Stomach (tissue), 9 donors: ENCODE measurements around the gene SNAP47. TPM values are rescaled to one million over a fixed set of nuclear protein-coding genes. Genes with fewer than 3 reads are reported as not detected.

Source experiments
- DNase-seq, 2 donors: peaks; one replicate each; pipeline versions ENCODE4 v3.0.0 to v3.0.0-alpha.2; 2013 to 2019
- H3K27ac ChIP-seq, 5 donors: fragments of 200-600 bp in 4 of 5; sonication (generic) in 4 of 5; one replicate each; pipeline ENCODE4 v1.5.1; 2013 to 2019; ENCODE audit warnings: mild to moderate bottlenecking in 1 of 5, moderate library complexity in 1 of 5
- H3K27me3 ChIP-seq, 3 donors: fragments of 200-600 bp; sonication (generic); one replicate each; pipeline ENCODE4 v1.5.1; 2017 to 2019; ENCODE audit warnings: mixed run types in 1 of 3
- H3K36me3 ChIP-seq, 4 donors: fragments of 200-600 bp; sonication (generic); 1 replicate in 3 of 4; 2 replicates in 1 of 4; pipeline ENCODE4 v1.5.1; 2016 to 2019
- H3K4me1 ChIP-seq, 4 donors: fragments of 200-600 bp; sonication (generic); one replicate each; pipeline ENCODE4 v1.5.1; 2016 to 2019
- H3K4me3 ChIP-seq, 4 donors: fragments of 200-600 bp; sonication (generic) in 3 of 4; one replicate each; pipeline ENCODE4 v1.5.1; 2016 to 2019; ENCODE audit warnings: mild to moderate bottlenecking in 1 of 4
- H3K9me3 ChIP-seq, 4 donors: fragments of 200-600 bp; sonication (generic); one replicate each; pipeline ENCODE4 v1.5.1; 2016 to 2019
- EP300 ChIP-seq: sonication (generic); formaldehyde crosslinking; IDR thresholded peaks from one replicate; pipeline ENCODE4 v1.6.1; 2017; ENCODE audit warnings: antibody characterized with exemption
- POLR2A ChIP-seq, 4 donors: fragments of 450-650 bp; IDR thresholded peaks; one replicate each; pipeline ENCODE4 v1.6.1; 2016; ENCODE audit warnings: antibody characterized with exemption in 4 of 4, control low read depth in 2 of 4, mild to moderate bottlenecking in 1 of 4, moderate library complexity in 1 of 4
- POLR2AphosphoS5 ChIP-seq, 3 donors: sonication (generic); formaldehyde crosslinking; IDR thresholded peaks; one replicate each; pipeline ENCODE4 v1.6.1; 2016; ENCODE audit warnings: antibody characterized with exemption in 3 of 3
- WGBS, 5 donors: extraction: QIAGEN DNeasy Blood & Tissue Kit in 3 of 5; methylation state at CpG; one replicate each; pipeline versions ENCODE4 v1.1.5 to v1.1.7; 2013 to 2018; 5-methylcytosine and 5-hydroxymethylcytosine counted together
- intact Hi-C: fragments of 100-400 bp; cut with DNase I; formaldehyde crosslinking; loops from one replicate; pipeline ENCODE4 v1.15.1; 2023; ENCODE audit warnings: low total_unique reads
- polyA plus RNA-seq, 3 donors: library from polyadenylated mRNA; stranded (reverse); fragments of 200-250 nt; gene quantifications; one replicate each; pipeline ENCODE4 v1.2.3, GENCODE V29; 2013
- total RNA-seq, 5 donors: library from RNA; depleted of rRNA; stranded (reverse); fragments of >200 nt; gene quantifications; one replicate each; pipeline versions ENCODE4 v1.1.0 to v1.2.3, GENCODE V29; 2014 to 2016
- TF ChIP-seq, protein P1 (sequence below), 7 experiments: fragments of 450-650 bp in 4 of 7; fragments of 200-600 bp in 3 of 7; sonication (generic) in 3 of 7; IDR thresholded peaks; one replicate each; pipeline ENCODE4 v1.5.1; 2016 to 2019; ENCODE audit warnings: antibody characterized with exemption in 7 of 7, control low read depth in 2 of 7, mild to moderate bottlenecking in 1 of 7
- donor health status: healthy with polysubstance abuse.
- donor health status: Bipolar disorder and iron deficiency.
- donor health status: healthy.

The SNAP47 gene
- total and polyA plus RNA-seq, 8 donors, result 13.7 to 117 (median 27.3) TPM

GRCh38 chr1:227733309-227733705 lies 1.9 kb upstream of the SNAP47 start:
- no peak for TF ChIP-seq POLR2AphosphoS5 (IDR thresholded peaks at IDR 0.05)
- no peak for TF ChIP-seq EP300
- no peak for TF ChIP-seq POLR2A (IDR thresholded peaks at IDR 0.05)
- TF ChIP-seq, protein P1, sequence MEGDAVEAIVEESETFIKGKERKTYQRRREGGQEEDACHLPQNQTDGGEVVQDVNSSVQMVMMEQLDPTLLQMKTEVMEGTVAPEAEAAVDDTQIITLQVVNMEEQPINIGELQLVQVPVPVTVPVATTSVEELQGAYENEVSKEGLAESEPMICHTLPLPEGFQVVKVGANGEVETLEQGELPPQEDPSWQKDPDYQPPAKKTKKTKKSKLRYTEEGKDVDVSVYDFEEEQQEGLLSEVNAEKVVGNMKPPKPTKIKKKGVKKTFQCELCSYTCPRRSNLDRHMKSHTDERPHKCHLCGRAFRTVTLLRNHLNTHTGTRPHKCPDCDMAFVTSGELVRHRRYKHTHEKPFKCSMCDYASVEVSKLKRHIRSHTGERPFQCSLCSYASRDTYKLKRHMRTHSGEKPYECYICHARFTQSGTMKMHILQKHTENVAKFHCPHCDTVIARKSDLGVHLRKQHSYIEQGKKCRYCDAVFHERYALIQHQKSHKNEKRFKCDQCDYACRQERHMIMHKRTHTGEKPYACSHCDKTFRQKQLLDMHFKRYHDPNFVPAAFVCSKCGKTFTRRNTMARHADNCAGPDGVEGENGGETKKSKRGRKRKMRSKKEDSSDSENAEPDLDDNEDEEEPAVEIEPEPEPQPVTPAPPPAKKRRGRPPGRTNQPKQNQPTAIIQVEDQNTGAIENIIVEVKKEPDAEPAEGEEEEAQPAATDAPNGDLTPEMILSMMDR (IDR thresholded peaks at IDR 0.05), result no peak
- H3K4me1 ChIP-seq, result peaks cover 39 to 76% (median 62%) of the 10 kb centered on the region in 4 donors
- H3K4me3 ChIP-seq, result peak overlapping the region in 1 of 4 donors; percentile 100
- peak overlapping the region in 1 of 5 donors; percentile 94 for H3K27ac ChIP-seq
- H3K9me3 ChIP-seq, result no peaks in the 10 kb centered on the region
- no peak for DNase-seq
- no peaks in the 10 kb centered on the region for H3K27me3 ChIP-seq
- WGBS, 5 donors, result 90 to 93% (median 90%) methylated on average over 10 to 15 of the region's 15 CpGs
- peaks cover 16 to 32% (median 25%) of the 10 kb centered on the region in 4 donors for H3K36me3 ChIP-seq
- intact Hi-C loops, result loop anchor here (10.0 kb wide), 1 partner anchor 189 kb away; no protein-coding TSS in a partner anchor

- intact Hi-C loops, result loop anchor here (10.0 kb wide), 1 partner anchor 189 kb away; no protein-coding TSS in a partner anchor
- Histone ChIP-seq H3K27me3 (no peaks in the 10 kb centered on the region), H3K4me3 (peak overlapping the region; percentile 76 to 100 (median 90)), H3K36me3 (peaks cover 16 to 37% (median 26%) of the 10 kb centered on the region in 4 donors), H3K9me3 (no peaks in the 10 kb centered on the region), H3K4me1 (peaks cover 35 to 71% (median 57%) of the 10 kb centered on the region in 4 donors), H3K27ac (peak overlapping the region in 4 of 5 donors; percentile 85 to 94 (median 90))
- TF ChIP-seq, protein P1 (IDR thresholded peaks at IDR 0.05), result no peak
- TF ChIP-seq POLR2AphosphoS5 (IDR thresholded peaks at IDR 0.05), result no peak
- TF ChIP-seq POLR2A (IDR thresholded peaks at IDR 0.05), result no peak
- TF ChIP-seq EP300, result no peak
- 52 to 56% (median 53%) methylated on average over 22 to 24 of the region's 24 CpGs for WGBS, 5 donors
- no peak for DNase-seq
These were observed 1.3 kb upstream of the SNAP47 start for GRCh38 chr1:227733751-227734545.

GRCh38 chr1:227734546-227734855 lies 734 bp upstream of the SNAP47 start:
- WGBS, 5 donors, result 0 to 6% (median 3%) methylated on average over 7 to 10 of the region's 10 CpGs
- H3K4me3 ChIP-seq, result peak overlapping the region; percentile 76 to 100 (median 90)
- no peaks in the 10 kb centered on the region for H3K9me3 ChIP-seq

GRCh38 chr1:227735539-227736285 lies 477 bp downstream of the SNAP47 start:
- Histone ChIP-seq H3K27me3 (no peaks in the 10 kb centered on the region), H3K27ac (peak overlapping the region; percentile 85 to 94 (median 88)), H3K36me3 (peaks cover 16 to 47% (median 36%) of the 10 kb centered on the region in 4 donors), H3K9me3 (no peaks in the 10 kb centered on the region), H3K4me1 (peaks cover 23 to 63% (median 39%) of the 10 kb centered on the region in 4 donors), H3K4me3 (peak overlapping the region; percentile 76 to 100 (median 90))
- WGBS, 5 donors, result 1 to 3% (median 1%) methylated on average over 22 to 31 of the region's 31 CpGs
- no peak for DNase-seq
- intact Hi-C loops, result loop anchor here (10.0 kb wide), 1 partner anchor 191 kb away; no protein-coding TSS in a partner anchor
- no peak for TF ChIP-seq POLR2A (IDR thresholded peaks at IDR 0.05)
- TF ChIP-seq, protein P1 (IDR thresholded peaks at IDR 0.05), result no peak
- no peak for TF ChIP-seq POLR2AphosphoS5 (IDR thresholded peaks at IDR 0.05)
- no peak for TF ChIP-seq EP300

More at GRCh38 chr1:227734546-227734855, 734 bp upstream of the SNAP47 start:
- peak overlapping the region; percentile 80 to 94 (median 87) for H3K27ac ChIP-seq
- DNase-seq, result peak in 1 of 2 donors; percentile 33
- no peaks in the 10 kb centered on the region for H3K27me3 ChIP-seq
- TF ChIP-seq, protein P1 (IDR thresholded peaks at IDR 0.05), result no peak
- intact Hi-C loops, result loop anchor here (10.0 kb wide), 1 partner anchor 190 kb away; no protein-coding TSS in a partner anchor
- H3K4me1 ChIP-seq, result peaks cover 29 to 65% (median 51%) of the 10 kb centered on the region in 4 donors
- peaks cover 16 to 40% (median 32%) of the 10 kb centered on the region in 4 donors for H3K36me3 ChIP-seq
